Stimulated activated CD8-positive, alpha-beta memory T cell treated with anti-CD3 and anti-CD28 coated beads, Interleukin-7, amount 100 ng/mL, for 48 hours (primary cell): ENCODE measurements around the gene ZBP1.
A peak's percentile ranks its signal among the peaks of the same experiment; 100 is the strongest.

Experiments
- DNase-seq, 2 donors: peaks; one replicate each; pipeline ENCODE4 v3.0.0-alpha.2; 2020; ENCODE audit warnings: low read depth in 1 of 2; ENCODE audit errors: extremely low read depth in 1 of 2

ZBP1 gene

GRCh38 chr20:57619051-57619831 is 985 bp downstream of the ZBP1 start:
- DNase-seq, result peak; percentile 45 to 72

- DNase-seq, result no peak
These were observed 1.5 kb downstream of the ZBP1 start for GRCh38 chr20:57618764-57619050.

- DNase-seq, result peak in 1 of 2 donors; percentile 22
These were observed 2.0 kb downstream of the ZBP1 start for GRCh38 chr20:57618091-57618763.

GRCh38 chr20:57617079-57617795 is 3.0 kb downstream of the ZBP1 start:
- DNase-seq, result no peak

GRCh38 chr20:57616143-57616951 is 3.9 kb downstream of the ZBP1 start:
- no peak for DNase-seq

- no peak for DNase-seq
These were observed 4.8 kb downstream of the ZBP1 start for GRCh38 chr20:57615445-57615811.

- no peak for DNase-seq
These were observed 5.5 kb downstream of the ZBP1 start for GRCh38 chr20:57614490-57615444.

GRCh38 chr20:57613481-57613921 is 6.7 kb downstream of the ZBP1 start:
- no peak for DNase-seq

GRCh38 chr20:57612916-57613315 is 7.3 kb downstream of the ZBP1 start:
- no peak for DNase-seq

- DNase-seq, result no peak
These were observed 7.8 kb downstream of the ZBP1 start for GRCh38 chr20:57612436-57612835.

GRCh38 chr20:57611586-57612311 is 8.5 kb downstream of the ZBP1 start:
- no peak for DNase-seq

GRCh38 chr20:57610261-57610952 is 9.8 kb downstream of the ZBP1 start:
- no peak for DNase-seq

GRCh38 chr20:57609842-57610167 is 10.4 kb downstream of the ZBP1 start:
- DNase-seq, result no peak

- DNase-seq, result no peak
These were observed 11.0 kb downstream of the ZBP1 start for GRCh38 chr20:57609086-57609841.

GRCh38 chr20:57608516-57608915 is 11.7 kb downstream of the ZBP1 start:
- DNase-seq, result no peak

GRCh38 chr20:57605878-57606277 is 14.3 kb downstream of the ZBP1 start:
- no peak for DNase-seq

GRCh38 chr20:57605045-57605444 is 15.2 kb downstream of the ZBP1 start:
- DNase-seq, result no peak

- DNase-seq, result no peak
These were observed 17.1 kb downstream of the ZBP1 start for GRCh38 chr20:57603120-57603519.
